ENCODE data around the gene CLEC2L. TPM values are rescaled to one million over a fixed set of nuclear protein-coding genes. Genes with fewer than 3 reads are reported as not detected.

Gene CLEC2L
- total and polyA plus RNA-seq, 5 experiments from 2014 or later, result not detected

DNA sequence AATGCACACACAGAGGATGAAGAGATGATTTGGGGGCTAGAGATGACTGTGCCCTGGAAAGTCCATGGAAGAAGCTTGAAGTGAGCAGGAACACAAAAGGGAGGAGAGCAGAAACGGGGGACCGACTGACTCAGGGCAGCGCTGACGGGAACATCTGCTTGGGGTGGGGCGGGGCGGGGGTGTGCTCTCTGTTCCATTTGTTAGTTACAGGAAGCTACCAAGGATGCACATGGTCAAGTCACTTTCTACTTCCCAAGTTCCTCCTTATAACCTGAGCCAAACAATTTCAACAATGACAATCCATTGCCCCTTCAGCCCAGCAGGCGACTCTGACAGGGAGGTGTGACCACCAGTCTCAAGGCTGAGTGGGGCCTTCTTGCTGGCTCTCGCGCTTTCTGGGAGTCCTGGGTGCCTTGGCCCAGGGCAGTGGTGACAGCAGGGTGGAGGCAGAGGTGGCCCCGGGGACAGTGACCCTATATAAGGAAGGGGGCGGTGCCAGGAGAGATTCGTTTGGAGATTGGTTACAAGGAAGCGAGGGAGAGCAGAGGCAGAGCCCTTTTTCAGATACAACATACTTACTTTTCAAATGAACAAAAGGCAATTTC is 39.6 kb downstream of the CLEC2L start:
- H3K27ac Mint-ChIP-seq, result peak overlapping the region in 3 of 10 donors; percentile 17 to 63 (median 33)
- ATAC-seq (no peak), DNase-seq (no peak)
- peaks cover 0 to 5% (median 0%) of the 10 kb centered on the region in 9 donors for H3K9me3 Mint-ChIP-seq
- H3K4me3 Mint-ChIP-seq, result no peak overlapping the region
- peaks cover 13 to 26% (median 17%) of the 10 kb centered on the region in 4 donors for H3K4me1 Mint-ChIP-seq
- H3K36me3 Mint-ChIP-seq, result peaks cover 6 to 12% (median 11%) of the 10 kb centered on the region in 3 donors
- POLR2A ChIA-PET, result no interaction called here
- peaks cover 3 to 14% (median 8%) of the 10 kb centered on the region in 5 donors for H3K27me3 Mint-ChIP-seq

DNA sequence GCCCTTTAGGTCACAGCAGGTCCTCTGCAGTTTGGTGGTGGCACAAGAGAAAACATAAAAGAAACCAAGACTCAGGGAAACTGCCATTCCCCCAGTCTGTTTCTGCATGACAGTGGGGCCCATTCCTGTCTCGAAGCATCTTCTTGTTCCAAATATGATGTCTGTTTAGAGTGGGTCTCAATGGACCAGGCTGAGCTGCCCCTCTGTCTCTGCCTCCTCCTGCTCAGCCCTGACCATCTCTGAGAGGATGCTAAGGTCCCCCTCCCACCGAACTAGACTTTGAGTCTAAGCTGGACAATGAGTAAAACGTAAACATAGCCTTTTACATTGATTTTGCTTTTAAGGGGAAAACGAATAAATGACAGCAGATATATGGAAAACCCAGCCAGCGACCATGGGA is 40.4 kb downstream of the CLEC2L start:
- ATAC-seq (no peak), DNase-seq (no peak)
- H3K4me1 Mint-ChIP-seq, result peaks cover 14 to 28% (median 20%) of the 10 kb centered on the region in 4 donors
- peaks cover 8 to 17% (median 13%) of the 10 kb centered on the region in 3 donors for H3K36me3 Mint-ChIP-seq
- POLR2A ChIA-PET, result interaction anchor here (0.6 kb wide), 1 partner anchor 1229 kb away, joined by 3 read pairs; no protein-coding TSS in a partner anchor
- peaks cover 2 to 9% (median 6%) of the 10 kb centered on the region in 5 donors for H3K27me3 Mint-ChIP-seq
- peaks cover 0 to 5% (median 0%) of the 10 kb centered on the region in 9 donors for H3K9me3 Mint-ChIP-seq
- no peak overlapping the region for H3K4me3 Mint-ChIP-seq
- H3K27ac Mint-ChIP-seq, result peak overlapping the region in 5 of 10 donors; percentile 4 to 62 (median 49)

DNA sequence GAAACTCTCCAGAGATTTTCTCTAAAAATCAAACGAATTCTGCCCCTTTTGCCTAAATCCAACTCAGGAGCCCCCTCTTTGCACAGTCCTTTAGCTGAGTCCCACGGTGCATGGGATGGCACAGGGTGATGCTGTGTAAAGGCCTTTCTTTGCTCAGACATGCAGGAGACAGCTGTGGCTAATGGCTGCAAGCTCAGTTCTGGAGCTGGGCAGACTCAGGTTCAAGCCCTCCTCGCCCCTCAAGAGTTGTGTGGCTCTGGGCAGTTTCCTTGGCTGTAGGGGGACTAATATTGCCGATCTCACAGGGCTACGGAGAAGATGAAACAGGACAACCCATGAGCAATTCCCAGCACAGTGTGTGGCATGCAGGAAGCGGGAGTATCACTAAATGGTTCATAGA is 42.6 kb downstream of the CLEC2L start:
- POLR2A ChIA-PET, result no interaction called here
- H3K4me1 Mint-ChIP-seq, result peaks cover 13 to 28% (median 18%) of the 10 kb centered on the region in 4 donors
- ATAC-seq (no peak), DNase-seq (no peak)
- H3K36me3 Mint-ChIP-seq, result peaks cover 4 to 21% (median 19%) of the 10 kb centered on the region in 3 donors
- H3K27me3 Mint-ChIP-seq, result no peaks in the 10 kb centered on the region
- H3K4me3 Mint-ChIP-seq, result no peak overlapping the region
- peaks cover 0 to 1% (median 0%) of the 10 kb centered on the region in 9 donors for H3K9me3 Mint-ChIP-seq
- H3K27ac Mint-ChIP-seq, result peak overlapping the region in 7 of 10 donors; percentile 4 to 80 (median 58)

DNA sequence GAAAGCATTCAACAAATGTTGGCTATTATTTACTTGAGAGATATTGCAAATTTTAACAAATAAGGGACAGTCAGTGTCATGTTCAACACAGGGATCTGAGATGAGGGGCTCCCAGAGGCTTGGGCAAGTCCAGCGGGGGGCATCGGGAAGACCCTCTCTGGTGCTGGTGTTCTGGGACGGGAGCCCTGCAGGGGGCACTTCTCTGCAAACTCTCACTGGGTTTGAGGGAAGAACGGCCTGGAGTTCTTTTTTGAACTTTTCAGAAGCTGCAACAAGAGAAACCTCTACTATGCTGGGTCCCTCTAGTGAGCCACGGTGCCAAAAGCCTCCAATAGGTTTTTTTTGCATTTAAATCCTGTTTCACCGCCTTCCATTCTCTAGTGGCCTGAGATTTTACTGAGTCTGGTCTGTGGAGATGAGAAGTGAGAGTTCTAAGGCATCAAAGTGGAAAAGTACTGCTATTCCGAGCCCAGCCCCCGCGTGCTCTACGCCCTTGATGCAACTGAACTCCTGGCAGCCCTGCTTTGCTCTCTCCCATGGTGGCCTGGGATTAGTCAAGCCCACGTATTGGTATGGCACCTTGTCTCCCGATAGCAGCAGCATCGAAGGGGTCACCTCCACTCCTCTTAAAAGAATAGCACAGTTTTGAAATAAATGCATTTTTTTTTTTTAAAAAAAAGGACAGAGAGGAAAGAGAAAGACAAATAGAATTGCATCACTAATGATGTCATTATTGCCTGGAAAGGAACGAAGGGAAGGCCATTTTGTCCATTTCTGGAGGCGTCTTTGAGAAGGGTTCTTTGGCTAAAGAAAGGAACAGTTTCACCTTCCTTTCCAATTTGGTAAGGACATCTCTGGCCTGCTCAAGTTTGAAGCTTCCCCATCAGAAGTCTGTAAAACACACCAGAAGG is 43.5 kb downstream of the CLEC2L start:
- Mint-ChIP-seq H3K9me3 (peaks cover 0 to 1% (median 0%) of the 10 kb centered on the region in 9 donors), H3K36me3 (peaks cover 4 to 28% (median 21%) of the 10 kb centered on the region in 3 donors), H3K27me3 (no peaks in the 10 kb centered on the region), H3K4me3 (no peak overlapping the region), H3K27ac (peak overlapping the region in 5 of 10 donors; percentile 15 to 83 (median 66)), H3K4me1 (peaks cover 13 to 28% (median 18%) of the 10 kb centered on the region in 4 donors)
- ATAC-seq (no peak), DNase-seq (no peak)
- POLR2A ChIA-PET, result no interaction called here

DNA sequence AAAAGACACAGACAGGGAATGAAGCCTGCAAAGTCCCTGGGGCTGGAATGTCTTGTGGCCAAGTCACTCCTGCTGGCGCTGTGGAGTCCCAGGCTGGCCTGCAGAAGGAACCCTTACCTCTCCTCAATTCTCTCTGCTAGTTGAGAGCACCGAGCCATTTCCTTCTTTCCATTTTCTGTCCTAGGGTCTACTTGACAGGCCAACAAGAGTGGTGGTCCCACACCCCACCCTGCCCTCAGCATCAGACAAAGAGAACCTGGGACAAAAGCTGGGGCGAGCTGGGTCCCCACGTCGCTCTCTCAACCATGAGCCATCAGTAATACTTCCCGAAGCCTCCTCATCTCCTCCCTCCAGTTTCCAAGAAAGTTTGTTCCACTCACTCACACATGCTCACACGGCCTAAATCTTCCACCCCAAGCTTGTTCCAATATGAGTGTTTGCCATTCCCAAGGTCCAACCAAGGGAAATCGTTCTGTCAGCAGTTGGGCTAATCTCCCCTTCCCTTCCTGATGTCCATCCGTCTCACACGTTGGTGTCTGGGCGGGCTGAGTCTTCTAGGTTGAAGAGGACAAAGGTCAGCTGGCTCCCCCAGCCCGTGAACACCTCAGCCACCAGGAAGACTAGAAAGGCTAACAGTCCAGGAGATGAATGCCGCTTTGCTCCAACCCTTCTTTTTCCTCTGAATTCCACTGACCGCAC is 44.3 kb downstream of the CLEC2L start:
- POLR2A ChIA-PET, result interaction anchor here (0.5 kb wide), 1 partner anchor 757 kb away, joined by 3 read pairs; no protein-coding TSS in a partner anchor
- H3K36me3 Mint-ChIP-seq, result peaks cover 4 to 31% (median 21%) of the 10 kb centered on the region in 3 donors
- H3K9me3 Mint-ChIP-seq, result peaks cover 0 to 1% (median 0%) of the 10 kb centered on the region in 9 donors
- DNase-seq (no peak), ATAC-seq (no peak)
- no peaks in the 10 kb centered on the region for H3K27me3 Mint-ChIP-seq
- H3K4me3 Mint-ChIP-seq, result no peak overlapping the region
- peak overlapping the region in 3 of 10 donors; percentile 43 to 63 (median 58) for H3K27ac Mint-ChIP-seq
- peaks cover 11 to 28% (median 17%) of the 10 kb centered on the region in 4 donors for H3K4me1 Mint-ChIP-seq

DNA sequence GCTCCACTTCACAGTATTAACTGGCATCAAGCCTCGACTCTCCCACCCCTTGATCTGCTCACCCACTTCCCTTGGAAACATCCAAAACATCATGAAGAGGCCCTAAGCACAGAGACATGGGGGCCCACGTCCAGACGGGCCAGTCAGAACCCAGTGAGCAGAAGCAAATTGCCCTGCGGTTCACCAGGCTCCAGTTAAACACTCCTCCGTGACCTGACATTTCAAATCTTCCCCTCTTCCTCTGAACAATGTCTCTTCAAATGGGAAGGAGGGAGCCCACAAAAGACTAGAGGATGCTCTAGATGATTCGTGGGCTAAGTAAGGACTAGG is 44.8 kb downstream of the CLEC2L start:
- Mint-ChIP-seq H3K36me3 (peaks cover 4 to 36% (median 23%) of the 10 kb centered on the region in 3 donors), H3K4me1 (peaks cover 11 to 28% (median 16%) of the 10 kb centered on the region in 4 donors), H3K9me3 (peaks cover 0 to 1% (median 0%) of the 10 kb centered on the region in 9 donors), H3K4me3 (no peak overlapping the region), H3K27me3 (no peaks in the 10 kb centered on the region), H3K27ac (peak overlapping the region in 1 of 10 donors; percentile 75)
- POLR2A ChIA-PET, result interaction anchor here (0.5 kb wide), 1 partner anchor 756 kb away, joined by 3 read pairs; no protein-coding TSS in a partner anchor
- DNase-seq (no peak), ATAC-seq (no peak)

DNA sequence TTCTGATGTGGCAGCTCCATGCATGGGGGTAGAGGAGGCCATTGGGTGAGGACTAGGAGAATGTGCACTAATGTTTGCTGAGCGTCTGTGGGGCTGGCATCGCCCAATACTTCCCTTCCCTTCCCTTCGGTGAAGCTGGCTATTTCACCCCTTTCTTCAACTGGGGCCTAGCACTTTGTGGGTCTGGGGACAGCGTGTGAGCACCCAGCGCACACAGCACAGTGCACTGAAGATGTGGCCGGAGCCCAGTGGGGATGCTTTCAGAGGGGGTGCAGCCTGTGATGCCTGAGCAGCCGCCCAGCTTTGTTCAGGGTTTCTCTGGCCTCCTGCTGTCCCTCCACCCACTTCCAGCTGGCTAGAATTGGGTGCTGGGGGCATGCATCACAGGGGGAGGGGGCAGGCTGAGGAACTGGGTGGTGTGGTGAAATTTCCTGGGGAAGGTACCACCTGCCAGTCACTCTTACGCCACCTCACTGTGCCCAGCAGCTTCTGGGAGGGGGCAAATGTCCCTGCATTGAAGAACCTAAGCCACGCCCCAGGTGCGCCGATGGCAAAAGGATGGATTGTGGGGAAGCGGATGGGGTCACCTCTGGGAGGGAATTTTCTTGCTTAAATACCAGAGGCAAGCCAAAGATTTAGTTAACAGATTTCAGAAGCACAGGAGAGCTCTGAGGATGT is 45.5 kb downstream of the CLEC2L start:
- POLR2A ChIA-PET, result interaction anchor here (0.5 kb wide), 1 partner anchor 755 kb away, joined by 3 read pairs; no protein-coding TSS in a partner anchor
- peaks cover 10 to 25% (median 16%) of the 10 kb centered on the region in 4 donors for H3K4me1 Mint-ChIP-seq
- no peak for DNase-seq
- no peak for ATAC-seq
- peak overlapping the region in 1 of 10 donors; percentile 75 for H3K27ac Mint-ChIP-seq
- no peak overlapping the region for H3K4me3 Mint-ChIP-seq
- no peaks in the 10 kb centered on the region for H3K27me3 Mint-ChIP-seq
- H3K9me3 Mint-ChIP-seq, result peaks cover 0 to 1% (median 0%) of the 10 kb centered on the region in 9 donors
- peaks cover 4 to 42% (median 25%) of the 10 kb centered on the region in 3 donors for H3K36me3 Mint-ChIP-seq

DNA sequence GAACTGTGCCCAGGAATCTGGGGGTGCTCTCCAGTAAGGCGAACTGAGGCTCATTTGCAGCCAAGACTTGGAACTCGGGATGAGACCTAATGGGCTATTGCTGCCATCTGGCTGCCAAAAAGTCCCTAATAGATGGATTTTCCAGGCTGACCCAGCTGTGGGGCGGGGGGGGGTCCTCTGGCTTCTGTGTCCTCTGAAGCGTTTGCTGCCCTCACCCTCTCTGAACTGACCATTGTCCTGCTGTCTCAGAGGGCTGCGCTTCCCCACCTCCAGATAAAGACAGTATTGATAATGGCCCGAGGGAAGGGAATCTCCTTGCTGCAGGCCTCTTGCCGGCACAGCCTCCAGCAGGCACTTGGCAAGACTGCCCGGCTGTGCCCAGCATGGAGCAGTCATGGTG is 46.6 kb downstream of the CLEC2L start:
- peaks cover 0 to 1% (median 0%) of the 10 kb centered on the region in 9 donors for H3K9me3 Mint-ChIP-seq
- no peak for DNase-seq
- POLR2A ChIA-PET, result no interaction called here
- H3K4me1 Mint-ChIP-seq, result peaks cover 9 to 21% (median 14%) of the 10 kb centered on the region in 4 donors
- no peak overlapping the region for H3K4me3 Mint-ChIP-seq
- peak overlapping the region in 1 of 10 donors; percentile 62 for H3K27ac Mint-ChIP-seq
- peaks cover 4 to 54% (median 30%) of the 10 kb centered on the region in 3 donors for H3K36me3 Mint-ChIP-seq
- ATAC-seq, result no peak
- no peaks in the 10 kb centered on the region for H3K27me3 Mint-ChIP-seq

DNA sequence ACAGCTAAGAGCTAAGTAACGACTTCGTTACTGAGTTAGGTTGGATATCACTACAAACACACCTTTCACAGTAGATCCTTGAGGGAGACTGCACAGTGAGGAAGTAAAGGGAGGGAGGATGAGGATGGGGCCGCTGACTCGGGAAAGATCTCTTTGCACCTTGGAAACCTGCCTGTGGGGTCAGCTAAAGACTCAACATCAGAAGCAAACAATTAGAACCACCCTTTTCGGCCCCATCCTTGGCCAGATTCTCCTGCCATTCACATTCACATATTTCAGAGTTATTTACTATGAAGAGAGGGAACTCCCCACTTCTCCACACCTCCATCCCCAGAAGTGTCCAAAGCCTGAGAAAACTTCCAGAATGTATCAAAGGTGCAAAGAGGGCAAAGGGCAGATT is 47.1 kb downstream of the CLEC2L start:
- DNase-seq (no peak), ATAC-seq (no peak)
- H3K27ac Mint-ChIP-seq, result no peak overlapping the region
- no peaks in the 10 kb centered on the region for H3K27me3 Mint-ChIP-seq
- POLR2A ChIA-PET, result no interaction called here
- peaks cover 4 to 59% (median 31%) of the 10 kb centered on the region in 3 donors for H3K36me3 Mint-ChIP-seq
- H3K4me1 Mint-ChIP-seq, result peaks cover 5 to 16% (median 12%) of the 10 kb centered on the region in 4 donors
- H3K9me3 Mint-ChIP-seq, result peaks cover 0 to 1% (median 0%) of the 10 kb centered on the region in 9 donors
- H3K4me3 Mint-ChIP-seq, result no peak overlapping the region

DNA sequence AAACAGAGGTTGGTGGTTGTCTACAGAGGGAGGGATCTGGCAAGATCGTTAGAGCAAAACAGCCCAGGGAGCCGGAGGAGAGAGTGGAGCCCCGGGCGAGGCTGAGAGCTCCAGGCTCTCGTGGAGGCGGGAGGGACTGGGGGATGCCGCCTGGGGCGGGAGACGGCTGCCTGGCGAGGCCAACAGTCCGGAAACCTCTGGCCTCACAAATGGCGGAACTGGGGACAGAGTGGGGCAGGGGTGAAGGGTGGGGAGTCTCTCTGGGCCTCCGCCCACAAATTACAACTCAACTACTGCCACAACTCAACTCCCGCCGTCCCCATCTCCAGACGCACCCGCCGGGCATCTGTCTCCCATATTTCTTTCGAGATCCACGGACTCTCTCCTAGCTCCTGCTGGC is 47.7 kb downstream of the CLEC2L start:
- H3K36me3 Mint-ChIP-seq, result peaks cover 4 to 60% (median 31%) of the 10 kb centered on the region in 3 donors
- H3K27me3 Mint-ChIP-seq, result no peaks in the 10 kb centered on the region
- peaks cover 0 to 1% (median 0%) of the 10 kb centered on the region in 9 donors for H3K9me3 Mint-ChIP-seq
- POLR2A ChIA-PET, result no interaction called here
- DNase-seq, result no peak
- H3K27ac Mint-ChIP-seq, result peak overlapping the region in 1 of 10 donors; percentile 27
- H3K4me1 Mint-ChIP-seq, result peaks cover under 1 to 12% (median 9%) of the 10 kb centered on the region in 4 donors
- ATAC-seq, result no peak
- H3K4me3 Mint-ChIP-seq, result no peak overlapping the region

DNA sequence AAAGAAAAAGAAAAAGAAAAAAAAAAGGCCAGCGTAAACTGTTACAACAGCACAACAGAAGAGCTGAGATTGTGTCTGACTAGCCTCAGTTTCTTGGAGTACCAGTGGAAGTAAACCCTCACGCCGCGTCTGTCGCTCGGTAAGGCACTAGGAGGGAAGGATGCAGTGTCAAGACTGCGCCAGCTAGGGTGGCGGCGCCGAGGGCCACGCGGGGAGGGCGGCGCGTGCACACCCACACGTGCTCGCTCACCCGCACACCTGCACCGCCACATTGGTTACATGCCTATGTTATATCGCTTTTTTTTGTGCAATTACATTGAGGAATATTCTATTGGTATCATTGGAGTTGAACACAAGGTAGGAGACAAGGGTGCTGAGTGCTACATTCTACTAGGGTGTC is 48.2 kb downstream of the CLEC2L start:
- no peaks in the 10 kb centered on the region for H3K27me3 Mint-ChIP-seq
- no peak for ATAC-seq
- peaks cover 0 to 8% (median 6%) of the 10 kb centered on the region in 4 donors for H3K4me1 Mint-ChIP-seq
- H3K4me3 Mint-ChIP-seq, result no peak overlapping the region
- peaks cover 4 to 62% (median 29%) of the 10 kb centered on the region in 3 donors for H3K36me3 Mint-ChIP-seq
- POLR2A ChIA-PET, result no interaction called here
- peaks cover 0 to 1% (median 0%) of the 10 kb centered on the region in 9 donors for H3K9me3 Mint-ChIP-seq
- DNase-seq, result no peak
- no peak overlapping the region for H3K27ac Mint-ChIP-seq

DNA sequence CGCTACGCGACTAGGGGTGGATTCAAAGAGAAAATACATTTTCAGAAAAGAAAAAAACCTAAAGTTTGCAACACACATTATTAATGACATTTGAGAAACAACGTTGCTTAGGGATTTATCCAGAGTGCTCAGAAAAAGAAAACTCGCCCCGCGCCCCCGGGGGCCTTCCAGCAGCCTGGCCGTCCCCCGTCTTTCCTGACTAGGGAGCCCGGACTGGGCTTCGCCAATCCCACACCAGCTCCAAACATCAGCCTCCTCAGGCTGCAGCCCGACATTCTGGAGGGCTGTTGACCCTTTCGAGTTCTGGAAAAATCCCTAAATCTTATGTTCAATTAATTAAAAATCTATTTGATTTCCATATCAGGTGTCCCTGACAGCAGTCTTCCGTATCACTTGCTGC is 48.6 kb downstream of the CLEC2L start:
- POLR2A ChIA-PET, result no interaction called here
- H3K9me3 Mint-ChIP-seq, result peaks cover 0 to 1% (median 0%) of the 10 kb centered on the region in 9 donors

More for the DNA sequence above, 48.6 kb downstream of the CLEC2L start:
- peaks cover 0 to 6% (median 5%) of the 10 kb centered on the region in 4 donors for H3K4me1 Mint-ChIP-seq
- H3K4me3 Mint-ChIP-seq, result no peak overlapping the region
- H3K27ac Mint-ChIP-seq, result no peak overlapping the region
- peaks cover 4 to 64% (median 25%) of the 10 kb centered on the region in 3 donors for H3K36me3 Mint-ChIP-seq
- DNase-seq (no peak), ATAC-seq (no peak)
- no peaks in the 10 kb centered on the region for H3K27me3 Mint-ChIP-seq
